Measurements from ENCODE around the gene SRC. TPM values are rescaled to one million over a fixed set of nuclear protein-coding genes. Genes with fewer than 3 reads are reported as not detected.

The SRC gene
- total RNA-seq, 4 donors from 2014 or later: 1.0 to 2.3 (median 1.8) TPM

- H3K4me1 ChIP-seq: no peaks in the 10 kb centered on the region
- H3K9me3 ChIP-seq: no peaks in the 10 kb centered on the region
- H3K27me3 ChIP-seq: no peaks in the 10 kb centered on the region
- H3K4me3 ChIP-seq: no peak overlapping the region
- H3K27ac ChIP-seq: no peak overlapping the region
- DNase-seq (no peak), ATAC-seq (no peak)
- intact Hi-C loops (cut with DNase I; ENCODE audit: low total_unique reads) (no loop called here), in situ Hi-C loops (cut with MboI; ENCODE audit: low sequenced_read_pairs in 4 of 4) (no loop called here)
- TF ChIP-seq, protein P1, sequence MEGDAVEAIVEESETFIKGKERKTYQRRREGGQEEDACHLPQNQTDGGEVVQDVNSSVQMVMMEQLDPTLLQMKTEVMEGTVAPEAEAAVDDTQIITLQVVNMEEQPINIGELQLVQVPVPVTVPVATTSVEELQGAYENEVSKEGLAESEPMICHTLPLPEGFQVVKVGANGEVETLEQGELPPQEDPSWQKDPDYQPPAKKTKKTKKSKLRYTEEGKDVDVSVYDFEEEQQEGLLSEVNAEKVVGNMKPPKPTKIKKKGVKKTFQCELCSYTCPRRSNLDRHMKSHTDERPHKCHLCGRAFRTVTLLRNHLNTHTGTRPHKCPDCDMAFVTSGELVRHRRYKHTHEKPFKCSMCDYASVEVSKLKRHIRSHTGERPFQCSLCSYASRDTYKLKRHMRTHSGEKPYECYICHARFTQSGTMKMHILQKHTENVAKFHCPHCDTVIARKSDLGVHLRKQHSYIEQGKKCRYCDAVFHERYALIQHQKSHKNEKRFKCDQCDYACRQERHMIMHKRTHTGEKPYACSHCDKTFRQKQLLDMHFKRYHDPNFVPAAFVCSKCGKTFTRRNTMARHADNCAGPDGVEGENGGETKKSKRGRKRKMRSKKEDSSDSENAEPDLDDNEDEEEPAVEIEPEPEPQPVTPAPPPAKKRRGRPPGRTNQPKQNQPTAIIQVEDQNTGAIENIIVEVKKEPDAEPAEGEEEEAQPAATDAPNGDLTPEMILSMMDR (IDR thresholded peaks at IDR 0.05 in 4 of 5, conservative IDR thresholded peaks at IDR 0.05 in 1 of 5): no peak
- no peak for TF ChIP-seq POLR2A (IDR thresholded peaks at IDR 0.05)
- no peaks in the 10 kb centered on the region for H3K36me3 ChIP-seq
Observed at GRCh38 chr20:37373020-37373598, 27.2 kb downstream of the SRC start.

GRCh38 chr20:37375227-37375626, 29.3 kb downstream of the SRC start:
- no peak for DNase-seq
- intact Hi-C loops (cut with DNase I; ENCODE audit: low total_unique reads) (no loop called here), in situ Hi-C loops (cut with MboI; ENCODE audit: low sequenced_read_pairs in 4 of 4) (loop anchor here in 1 of 4 donors (25.0 kb wide), 1 partner anchor 162 kb away; the partner anchor contains the start of gene BLCAP)
- no peaks in the 10 kb centered on the region for H3K9me3 ChIP-seq
- ATAC-seq: no peak
- no peaks in the 10 kb centered on the region for H3K27me3 ChIP-seq
- no peak overlapping the region for H3K4me3 ChIP-seq
- no peaks in the 10 kb centered on the region for H3K36me3 ChIP-seq
- TF ChIP-seq, protein P1 (IDR thresholded peaks at IDR 0.05 in 4 of 5, conservative IDR thresholded peaks at IDR 0.05 in 1 of 5): no peak
- no peak for TF ChIP-seq POLR2A (IDR thresholded peaks at IDR 0.05)
- no peak overlapping the region for H3K27ac ChIP-seq
- H3K4me1 ChIP-seq: no peaks in the 10 kb centered on the region

DNA sequence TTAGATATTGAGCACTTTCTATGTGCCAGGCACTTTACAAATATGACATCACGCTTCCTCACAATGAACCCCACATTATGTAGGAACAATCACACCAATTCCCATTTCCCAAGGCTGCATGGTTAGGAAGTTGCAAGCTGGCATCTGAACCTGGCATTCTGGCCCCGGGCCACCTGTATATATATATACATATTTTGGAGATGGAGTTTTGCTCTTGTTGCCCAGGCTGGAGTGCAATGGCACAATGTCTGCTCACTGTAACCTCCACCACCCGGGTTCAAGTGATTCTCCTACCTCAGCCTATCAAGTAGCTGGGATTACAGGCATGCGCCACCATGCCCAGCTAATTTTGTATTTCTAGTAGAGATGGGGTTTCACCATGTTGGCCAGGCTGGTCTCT, 30.4 kb downstream of the SRC start:
- in situ Hi-C loops (cut with MboI; ENCODE audit: low sequenced_read_pairs in 4 of 4) (loop anchor here in 1 of 4 donors (25.0 kb wide), 1 partner anchor 161 kb away; the partner anchor contains the start of gene BLCAP), intact Hi-C loops (cut with DNase I; ENCODE audit: low total_unique reads) (no loop called here)
- no peak overlapping the region for H3K27ac ChIP-seq
- no peaks in the 10 kb centered on the region for H3K27me3 ChIP-seq
- no peaks in the 10 kb centered on the region for H3K4me1 ChIP-seq
- H3K4me3 ChIP-seq: no peak overlapping the region
- H3K9me3 ChIP-seq: no peaks in the 10 kb centered on the region
- TF ChIP-seq, protein P1 (IDR thresholded peaks at IDR 0.05 in 4 of 5, conservative IDR thresholded peaks at IDR 0.05 in 1 of 5): no peak
- TF ChIP-seq POLR2A (IDR thresholded peaks at IDR 0.05): no peak
- ATAC-seq: no peak
- DNase-seq: no peak
- no peaks in the 10 kb centered on the region for H3K36me3 ChIP-seq

DNA sequence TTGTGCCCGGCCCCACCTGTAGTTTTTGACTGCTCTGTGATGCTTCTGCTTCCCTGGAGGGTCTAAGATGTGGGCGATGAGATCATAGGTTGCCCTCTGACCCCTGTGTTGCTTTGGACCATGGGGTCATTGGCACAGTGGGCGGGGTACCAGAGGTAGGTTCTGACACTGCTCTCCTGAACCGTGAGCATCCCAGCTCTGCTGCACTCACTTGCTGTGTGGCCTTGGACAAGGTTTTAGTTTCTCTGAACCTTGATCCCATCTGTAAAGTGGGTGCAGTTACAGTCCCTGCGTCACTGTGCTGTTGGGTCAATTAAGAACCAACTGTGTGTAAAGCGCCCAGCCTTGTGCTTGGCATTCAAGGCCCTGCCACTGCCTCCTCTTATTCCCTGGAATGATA, 30.9 kb downstream of the SRC start:
- no peak overlapping the region for H3K4me3 ChIP-seq
- no peaks in the 10 kb centered on the region for H3K36me3 ChIP-seq
- no peaks in the 10 kb centered on the region for H3K4me1 ChIP-seq
- no peaks in the 10 kb centered on the region for H3K9me3 ChIP-seq
- intact Hi-C loops (cut with DNase I; ENCODE audit: low total_unique reads): no loop called here
- H3K27me3 ChIP-seq: no peaks in the 10 kb centered on the region
- no peak for ATAC-seq
- no peak overlapping the region for H3K27ac ChIP-seq
- DNase-seq: no peak
- in situ Hi-C loops (cut with MboI; ENCODE audit: low sequenced_read_pairs in 4 of 4): loop anchor here in 1 of 4 donors (25.0 kb wide), 1 partner anchor 161 kb away; the partner anchor contains the start of gene BLCAP
- TF ChIP-seq, protein P1 (IDR thresholded peaks at IDR 0.05 in 4 of 5, conservative IDR thresholded peaks at IDR 0.05 in 1 of 5): no peak
- no peak for TF ChIP-seq POLR2A (IDR thresholded peaks at IDR 0.05)

Data from gastrocnemius medialis (tissue), 4 donors.